Right lobe of liver (tissue), 4 donors: ENCODE data around the gene ZNF740.

Experiments
- POLR2A ChIP-seq: fragments of 450-650 bp; IDR thresholded peaks from one replicate; pipeline ENCODE4 v1.6.1; 2017; ENCODE audit warnings: antibody characterized with exemption, mild to moderate bottlenecking
- TF ChIP-seq, protein P1 (sequence below), 4 donors: fragments of 200-600 bp in 3 of 4; fragments of 450-650 bp in 1 of 4; IDR thresholded peaks; one replicate each; pipeline versions ENCODE4 v1.5.1 to v1.8.0; 2016 to 2022; ENCODE audit warnings: antibody characterized with exemption in 4 of 4, mild to moderate bottlenecking in 2 of 4
- donor health status: DM: no; HTN: no; CAD: no.
- donor health status: DM: no; HTN: no; CAD: no.
- donor health status: DM: no; HTN: yes; CAD: no.

DNA sequence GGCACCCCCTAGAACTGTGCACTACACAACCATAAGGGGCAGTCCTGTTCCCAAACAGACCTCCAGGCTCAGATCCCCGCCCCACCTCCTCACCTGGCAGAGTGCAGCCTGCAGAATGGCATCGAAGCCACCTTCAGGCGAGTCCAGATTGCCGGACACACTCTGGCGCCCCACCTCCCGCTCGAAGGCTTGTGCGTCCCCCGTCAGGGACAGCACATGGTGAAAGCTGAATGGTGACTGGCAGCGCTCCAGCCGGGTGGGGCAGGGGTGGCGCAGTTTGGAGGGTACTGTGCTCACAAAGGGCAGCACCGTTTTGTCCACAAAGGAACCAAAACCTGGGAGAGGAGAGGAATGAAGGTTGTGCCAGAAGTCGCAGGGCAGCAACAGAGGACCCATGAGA lies 16.0 kb downstream of the ZNF740 start:
- TF ChIP-seq, protein P1, sequence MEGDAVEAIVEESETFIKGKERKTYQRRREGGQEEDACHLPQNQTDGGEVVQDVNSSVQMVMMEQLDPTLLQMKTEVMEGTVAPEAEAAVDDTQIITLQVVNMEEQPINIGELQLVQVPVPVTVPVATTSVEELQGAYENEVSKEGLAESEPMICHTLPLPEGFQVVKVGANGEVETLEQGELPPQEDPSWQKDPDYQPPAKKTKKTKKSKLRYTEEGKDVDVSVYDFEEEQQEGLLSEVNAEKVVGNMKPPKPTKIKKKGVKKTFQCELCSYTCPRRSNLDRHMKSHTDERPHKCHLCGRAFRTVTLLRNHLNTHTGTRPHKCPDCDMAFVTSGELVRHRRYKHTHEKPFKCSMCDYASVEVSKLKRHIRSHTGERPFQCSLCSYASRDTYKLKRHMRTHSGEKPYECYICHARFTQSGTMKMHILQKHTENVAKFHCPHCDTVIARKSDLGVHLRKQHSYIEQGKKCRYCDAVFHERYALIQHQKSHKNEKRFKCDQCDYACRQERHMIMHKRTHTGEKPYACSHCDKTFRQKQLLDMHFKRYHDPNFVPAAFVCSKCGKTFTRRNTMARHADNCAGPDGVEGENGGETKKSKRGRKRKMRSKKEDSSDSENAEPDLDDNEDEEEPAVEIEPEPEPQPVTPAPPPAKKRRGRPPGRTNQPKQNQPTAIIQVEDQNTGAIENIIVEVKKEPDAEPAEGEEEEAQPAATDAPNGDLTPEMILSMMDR (IDR thresholded peaks at IDR 0.05): no peak
- no peak for TF ChIP-seq POLR2A
